Measurements from ENCODE around the gene FAR2. TPM values are rescaled to one million over a fixed set of nuclear protein-coding genes. Genes with fewer than 3 reads are reported as not detected.
"Not testable (repeated sequence)": the region's sequence is repeated elsewhere in the genome, so short reads cannot be mapped to it uniquely, and the experiment has no call there.

FAR2 gene
- 1 to 10 TPM; 1.5 to 5.7 (median 4.4) TPM for polyA plus RNA-seq

GRCh38 chr12:29148911-29149690, at the start of gene FAR2:
Gene FAR2, plus strand, starts transcription at chr12:29149278. Its CDS starts 121,172 bp downstream, at chr12:29270450.
- no peak within 1 kb of the TSS for H3K27ac ChIP-seq (ENCODE audit: low read depth, low read length)
- 1% methylated on average over 63 to 66 of the region's 66 CpGs for whole genome bisulfite sequencing, 3 donors

- WGBS, 3 donors = 31 to 44% (median 40%) methylated on average over 2 of the region's 2 CpGs
- no peak overlapping the region for H3K27ac ChIP-seq (ENCODE audit: low read depth, low read length)
Measured at GRCh38 chr12:29102741-29103140, 46.3 kb upstream of the FAR2 start.

GRCh38 chr12:29103539-29103974, 45.5 kb upstream of the FAR2 start:
- no peak overlapping the region for H3K27ac ChIP-seq (ENCODE audit: low read depth, low read length)
- WGBS, 3 donors = 55 to 74% (median 62%) methylated on average over 5 of the region's 5 CpGs

GRCh38 chr12:29104516-29104915, 44.6 kb upstream of the FAR2 start:
- no peak overlapping the region for H3K27ac ChIP-seq (ENCODE audit: low read depth, low read length)
- WGBS, 3 donors = 41 to 56% (median 49%) methylated on average over 2 of the region's 2 CpGs

DNA sequence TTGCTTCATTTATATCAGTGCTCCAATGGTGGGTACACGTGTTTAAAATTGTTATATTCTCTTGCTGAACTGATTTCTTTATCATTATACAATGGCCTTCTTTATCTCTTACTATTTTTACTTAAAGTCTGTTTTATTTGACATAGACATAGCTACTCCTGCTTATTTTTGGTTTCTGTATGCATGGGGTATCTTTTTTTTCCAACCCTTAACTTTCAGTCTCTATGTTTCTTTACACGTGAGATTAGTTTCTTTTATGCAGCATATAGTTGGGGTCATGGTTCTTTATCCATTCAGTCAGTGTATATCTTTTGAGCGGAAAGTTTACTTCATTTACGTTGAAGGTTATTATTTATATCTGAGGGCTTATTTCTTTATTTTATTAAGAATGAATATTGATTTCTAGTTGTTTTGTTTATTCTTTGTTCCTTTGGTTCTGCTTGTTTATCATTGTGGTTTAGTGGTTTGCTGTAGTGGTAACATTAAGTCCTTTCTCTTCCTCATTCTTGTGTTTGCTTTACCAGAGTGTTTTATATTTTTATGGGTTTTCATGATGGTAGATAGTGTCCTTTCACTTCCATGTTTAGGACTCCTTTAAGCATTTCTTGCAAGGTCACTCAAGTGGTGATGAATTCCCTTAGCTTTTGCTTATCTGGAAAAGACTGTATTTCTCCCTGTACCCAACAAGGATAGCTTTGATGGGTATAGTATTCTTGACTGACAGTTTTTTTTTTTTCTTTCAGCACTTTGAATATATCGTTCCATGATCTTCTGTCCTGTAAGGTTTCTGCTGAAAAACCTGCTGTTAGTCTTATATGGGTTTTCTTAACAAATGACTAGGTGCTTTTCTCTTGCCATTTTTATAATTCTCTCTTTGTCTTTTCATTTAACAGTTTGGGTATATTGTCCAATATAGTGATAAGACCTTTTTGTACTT, 38.3 kb upstream of the FAR2 start:
- H3K27ac ChIP-seq (ENCODE audit: low read depth, low read length) = no peak overlapping the region
- 53 to 72% (median 64%) methylated on average over 5 of the region's 5 CpGs for WGBS, 3 donors

GRCh38 chr12:29113101-29113500, 36.0 kb upstream of the FAR2 start:
- no peak overlapping the region for H3K27ac ChIP-seq (ENCODE audit: low read depth, low read length)
- WGBS, 3 donors = 70 to 90% (median 78%) methylated on average over 2 of the region's 2 CpGs

- WGBS, 3 donors = 35 to 92% (median 82%) methylated on average over 3 of the region's 3 CpGs
- H3K27ac ChIP-seq (ENCODE audit: low read depth, low read length) = no peak overlapping the region
Measured at GRCh38 chr12:29116414-29116813, 32.7 kb upstream of the FAR2 start.

DNA sequence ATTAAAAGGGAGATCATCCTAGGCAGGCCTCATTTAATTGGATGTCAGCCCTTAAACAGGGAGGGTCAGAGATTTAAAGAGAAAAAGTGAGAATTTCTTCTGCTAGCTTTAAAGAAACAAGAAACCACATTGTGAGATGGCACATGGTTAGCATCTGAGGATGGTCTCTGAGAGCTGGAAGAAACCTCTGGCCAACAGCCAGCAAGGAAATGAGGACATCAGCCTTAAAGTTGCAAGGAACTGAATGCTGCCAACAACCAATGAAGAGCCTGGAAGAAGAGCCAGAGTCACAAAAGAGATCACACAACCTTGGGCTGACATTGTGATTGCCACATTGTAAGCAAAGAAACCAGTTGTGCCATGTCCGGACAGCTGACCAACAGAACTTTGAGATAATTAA, 17.5 kb upstream of the FAR2 start:
- WGBS, 3 donors = 52 to 75% (median 56%) methylated on average over 1 of the region's 1 CpG
- H3K27ac ChIP-seq (ENCODE audit: low read depth, low read length) = no peak overlapping the region

GRCh38 chr12:29132316-29132715, 16.8 kb upstream of the FAR2 start:
- no peak overlapping the region for H3K27ac ChIP-seq (ENCODE audit: low read depth, low read length)
- WGBS, 3 donors = 79 to 93% (median 84%) methylated on average over 6 of the region's 6 CpGs

- WGBS, 3 donors = 57 to 88% (median 84%) methylated on average over 2 of the region's 2 CpGs
Measured at GRCh38 chr12:29133181-29133580, 15.9 kb upstream of the FAR2 start.

DNA sequence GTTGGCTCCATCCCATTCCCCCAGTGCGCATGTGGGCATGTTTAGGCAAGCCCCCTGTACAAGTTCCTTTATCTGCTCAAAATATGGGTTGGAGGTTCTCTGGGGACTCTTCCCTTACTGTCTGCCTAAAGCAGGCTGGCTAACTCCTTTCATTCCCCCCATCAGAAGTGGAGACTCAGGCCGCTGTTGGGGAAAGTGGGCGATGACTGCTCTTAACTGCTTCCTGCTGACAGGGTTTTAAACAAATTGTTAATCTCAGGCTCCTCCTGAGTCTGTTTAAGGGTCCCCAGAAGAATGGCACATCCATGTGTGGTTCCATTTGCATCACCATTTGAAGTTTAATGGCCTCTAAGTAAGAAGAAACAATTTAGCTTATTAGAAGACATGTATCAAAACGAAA, 15.4 kb upstream of the FAR2 start:
- WGBS, 3 donors = 62 to 81% (median 69%) methylated on average over 4 of the region's 4 CpGs
- H3K27ac ChIP-seq (ENCODE audit: low read depth, low read length) = no peak overlapping the region

More at GRCh38 chr12:29133181-29133580, 15.9 kb upstream of the FAR2 start:
- no peak overlapping the region for H3K27ac ChIP-seq (ENCODE audit: low read depth, low read length)

DNA sequence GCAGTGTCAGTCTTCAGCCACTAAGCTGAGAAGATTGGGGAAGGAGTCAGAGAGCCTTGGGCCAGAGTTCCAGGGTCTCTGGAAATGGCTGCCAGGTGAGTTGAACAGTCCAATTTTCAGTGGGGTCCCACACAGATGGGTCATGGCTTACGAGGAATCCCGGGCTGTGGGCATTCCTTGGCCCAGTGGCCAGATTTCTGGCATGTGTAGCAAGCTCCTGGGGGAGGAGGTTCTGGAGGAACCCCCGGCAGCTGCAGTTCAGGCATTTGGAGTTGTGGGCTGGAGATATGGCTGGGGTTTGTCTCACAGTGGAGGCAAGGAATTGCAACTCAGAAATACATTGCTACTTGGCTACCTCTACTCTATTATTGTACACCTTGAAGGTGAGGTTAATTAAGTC, 10.8 kb upstream of the FAR2 start:
- H3K27ac ChIP-seq (ENCODE audit: low read depth, low read length) = not testable (repeated sequence)
- WGBS, 3 donors = 58 to 91% (median 79%) methylated on average over 3 of the region's 3 CpGs

- 72 to 75% (median 73%) methylated on average over 4 of the region's 4 CpGs for WGBS, 3 donors
- not testable (repeated sequence) for H3K27ac ChIP-seq (ENCODE audit: low read depth, low read length)
Measured at GRCh38 chr12:29138855-29139254, 10.2 kb upstream of the FAR2 start.

GRCh38 chr12:29145372-29146170, 3.5 kb upstream of the FAR2 start:
- no peak overlapping the region for H3K27ac ChIP-seq (ENCODE audit: low read depth, low read length)
- WGBS, 3 donors = 75 to 90% (median 89%) methylated on average over 14 of the region's 14 CpGs

GRCh38 chr12:29146196-29146595, 2.9 kb upstream of the FAR2 start:
- H3K27ac ChIP-seq (ENCODE audit: low read depth, low read length) = no peak overlapping the region

GRCh38 chr12:29147731-29148595, 1.1 kb upstream of the FAR2 start:
- 10 to 16% (median 13%) methylated on average over 14 of the region's 14 CpGs for WGBS, 3 donors
- no peak overlapping the region for H3K27ac ChIP-seq (ENCODE audit: low read depth, low read length)

DNA sequence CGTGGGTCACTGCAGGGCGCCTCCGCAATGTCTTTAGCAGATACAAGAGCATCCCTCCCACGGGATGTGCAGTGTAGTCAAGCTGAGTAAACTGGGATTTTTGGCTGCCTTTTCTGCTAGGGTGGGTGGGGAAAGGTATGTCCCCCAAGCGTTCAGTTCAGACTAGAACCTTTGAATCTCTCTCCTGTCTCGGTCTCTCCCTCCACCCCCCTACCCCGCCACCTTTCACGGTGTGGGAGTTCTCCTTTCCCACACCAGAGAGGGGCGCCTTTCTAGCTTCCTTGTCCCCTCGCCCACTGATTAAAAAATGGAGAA, 525 bp upstream of the FAR2 start:
- no peak overlapping the region for H3K27ac ChIP-seq (ENCODE audit: low read depth, low read length)
- 1 to 6% (median 1%) methylated on average over 10 of the region's 10 CpGs for WGBS, 3 donors

Data from adipose tissue (tissue), 3 donors.